GM03348 (cell line): ENCODE results near the gene SYT2.
"Not testable (repeated sequence)": the region's sequence is repeated elsewhere in the genome, so short reads cannot be mapped to it uniquely, and the experiment has no call there.

Experiments used
- DNase-seq: peaks from one replicate; pipeline ENCODE4 v3.0.0; 2012; ENCODE audit warnings: low spot score

The SYT2 gene

GRCh38 chr1:202590975-202591411, 119.3 kb downstream of the SYT2 start:
- no peak for DNase-seq

GRCh38 chr1:202590126-202590525, 120.1 kb downstream of the SYT2 start:
- DNase-seq = no peak

- DNase-seq = peak; percentile 95
Measured at GRCh38 chr1:202589190-202589930, 120.9 kb downstream of the SYT2 start.

- DNase-seq = no peak
Measured at GRCh38 chr1:202588503-202589189, 121.6 kb downstream of the SYT2 start.

- no peak for DNase-seq
Measured at GRCh38 chr1:202587859-202588485, 122.3 kb downstream of the SYT2 start.

GRCh38 chr1:202586871-202587270, 123.4 kb downstream of the SYT2 start:
- DNase-seq = no peak

- DNase-seq = no peak
Measured at GRCh38 chr1:202586018-202586821, 124.0 kb downstream of the SYT2 start.

GRCh38 chr1:202585590-202585933, 124.7 kb downstream of the SYT2 start:
- no peak for DNase-seq

GRCh38 chr1:202584707-202585589, 125.3 kb downstream of the SYT2 start:
- no peak for DNase-seq

GRCh38 chr1:202582350-202582749, 127.9 kb downstream of the SYT2 start:
- DNase-seq = not testable (repeated sequence)

GRCh38 chr1:202580619-202581018, 129.6 kb downstream of the SYT2 start:
- no peak for DNase-seq

- DNase-seq = peak; percentile 78
Measured at GRCh38 chr1:202579806-202580205, 130.4 kb downstream of the SYT2 start.

GRCh38 chr1:202578565-202578964, 131.7 kb downstream of the SYT2 start:
- DNase-seq = no peak

GRCh38 chr1:202578001-202578504, 132.2 kb downstream of the SYT2 start:
- no peak for DNase-seq

GRCh38 chr1:202577381-202577780, 132.9 kb downstream of the SYT2 start:
- DNase-seq = no peak

- peak; percentile 72 for DNase-seq
Measured at GRCh38 chr1:202576816-202577215, 133.4 kb downstream of the SYT2 start.

GRCh38 chr1:202575918-202576653, 134.2 kb downstream of the SYT2 start:
- peak; percentile 40 for DNase-seq

GRCh38 chr1:202572867-202573266, 137.4 kb downstream of the SYT2 start:
- no peak for DNase-seq

- DNase-seq = peak; percentile 45
Measured at GRCh38 chr1:202571719-202572339, 138.4 kb downstream of the SYT2 start.
